ENCODE measurements around the gene SETDB2.

GRCh38 chr13:49441312-49441711 lies 2.8 kb upstream of the SETDB2 start:
- no peak for TF ChIP-seq CTCF (conservative IDR thresholded peaks at IDR 0.05; ENCODE audit: low read length)
- no peak for TF ChIP-seq EZH2phosphoT487 (IDR thresholded peaks at IDR 0.05; ENCODE audit: borderline replicate concordance)
